Activated naive CD4-positive, alpha-beta T cell treated with anti-CD3 and anti-CD28 coated beads, Interleukin-2, amount 50 U/mL, for 24 hours (primary cell): ENCODE data around the gene AGBL1.

Experiments used
- H3K27ac Mint-ChIP-seq: one replicate; pipeline ENCODE4 v1.8.0; 2021; ENCODE audit warnings: mild to moderate bottlenecking, mixed read lengths
- H3K27me3 Mint-ChIP-seq: one replicate; pipeline ENCODE4 v1.8.0; 2021; ENCODE audit warnings: mixed read lengths
- H3K36me3 Mint-ChIP-seq: one replicate; pipeline ENCODE4 v1.8.0; 2021; ENCODE audit warnings: mixed read lengths
- H3K4me1 Mint-ChIP-seq: one replicate; pipeline ENCODE4 v1.8.0; 2021; ENCODE audit warnings: mixed read lengths
- H3K4me3 Mint-ChIP-seq: one replicate; pipeline ENCODE4 v1.8.0; 2021; ENCODE audit warnings: mild to moderate bottlenecking, mixed read lengths
- H3K9me3 Mint-ChIP-seq: one replicate; pipeline ENCODE4 v1.8.0; 2021; ENCODE audit warnings: mixed read lengths

The AGBL1 gene

DNA sequence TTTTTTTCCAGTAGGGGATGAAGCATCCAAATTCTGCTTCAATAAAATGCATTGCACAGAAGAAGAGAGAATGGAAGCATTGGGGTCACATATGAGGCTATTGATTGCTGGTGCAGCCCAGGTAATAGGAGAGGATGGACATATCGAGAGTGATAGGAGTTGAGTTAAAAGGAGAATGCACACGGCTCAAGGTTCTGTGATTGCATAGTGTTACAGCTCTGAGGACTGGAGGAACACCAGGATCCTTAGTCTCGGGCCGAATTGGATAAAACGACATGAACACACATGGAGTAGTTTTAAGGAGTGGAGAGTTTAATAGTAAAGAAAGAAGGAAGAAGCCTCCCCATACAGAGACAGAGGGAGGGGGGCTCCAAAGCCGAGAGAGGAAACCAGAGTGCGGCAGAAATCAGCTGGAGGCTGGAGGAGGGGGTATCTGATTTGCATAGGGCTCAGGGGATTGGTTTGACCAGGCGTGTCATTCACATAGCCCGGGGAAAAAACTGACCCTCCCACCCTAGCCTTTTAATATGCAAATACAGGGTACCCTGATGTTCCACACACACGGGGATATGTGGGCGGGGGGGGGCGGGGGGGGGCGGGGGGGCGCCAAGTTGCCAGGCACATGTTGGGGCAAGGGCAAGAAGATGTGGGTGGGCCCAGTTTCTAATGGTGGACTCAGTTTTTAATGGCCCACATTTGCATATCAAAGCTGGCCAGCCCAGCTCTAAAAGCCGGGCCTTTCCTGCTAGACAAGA lies 156.9 kb downstream of the AGBL1 start:
- no peak overlapping the region for H3K4me3 Mint-ChIP-seq
- H3K27me3 Mint-ChIP-seq: peaks cover 24% of the 10 kb centered on the region
- no peaks in the 10 kb centered on the region for H3K36me3 Mint-ChIP-seq
- no peaks in the 10 kb centered on the region for H3K9me3 Mint-ChIP-seq
- peaks cover 3% of the 10 kb centered on the region for H3K4me1 Mint-ChIP-seq
- no peak overlapping the region for H3K27ac Mint-ChIP-seq

DNA sequence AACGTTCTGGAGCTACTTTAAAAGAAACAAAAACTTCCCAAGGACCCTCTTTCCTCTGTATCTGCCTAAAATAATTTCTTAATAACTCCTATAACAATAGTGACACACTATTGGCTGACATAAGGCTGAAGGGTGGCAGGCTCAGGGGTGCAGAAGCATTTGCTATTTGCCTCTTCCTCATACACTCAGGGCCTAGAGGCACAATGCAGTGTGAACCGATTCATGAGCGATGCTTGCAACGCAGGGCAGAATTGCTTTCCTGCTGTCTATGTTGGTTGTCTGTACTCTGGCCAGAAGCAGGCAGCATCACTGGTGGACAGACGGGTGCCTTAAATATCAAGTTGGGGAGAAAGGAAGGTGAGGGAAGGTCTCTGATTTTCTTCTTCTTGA lies 157.4 kb downstream of the AGBL1 start:
- no peak overlapping the region for H3K4me3 Mint-ChIP-seq

DNA sequence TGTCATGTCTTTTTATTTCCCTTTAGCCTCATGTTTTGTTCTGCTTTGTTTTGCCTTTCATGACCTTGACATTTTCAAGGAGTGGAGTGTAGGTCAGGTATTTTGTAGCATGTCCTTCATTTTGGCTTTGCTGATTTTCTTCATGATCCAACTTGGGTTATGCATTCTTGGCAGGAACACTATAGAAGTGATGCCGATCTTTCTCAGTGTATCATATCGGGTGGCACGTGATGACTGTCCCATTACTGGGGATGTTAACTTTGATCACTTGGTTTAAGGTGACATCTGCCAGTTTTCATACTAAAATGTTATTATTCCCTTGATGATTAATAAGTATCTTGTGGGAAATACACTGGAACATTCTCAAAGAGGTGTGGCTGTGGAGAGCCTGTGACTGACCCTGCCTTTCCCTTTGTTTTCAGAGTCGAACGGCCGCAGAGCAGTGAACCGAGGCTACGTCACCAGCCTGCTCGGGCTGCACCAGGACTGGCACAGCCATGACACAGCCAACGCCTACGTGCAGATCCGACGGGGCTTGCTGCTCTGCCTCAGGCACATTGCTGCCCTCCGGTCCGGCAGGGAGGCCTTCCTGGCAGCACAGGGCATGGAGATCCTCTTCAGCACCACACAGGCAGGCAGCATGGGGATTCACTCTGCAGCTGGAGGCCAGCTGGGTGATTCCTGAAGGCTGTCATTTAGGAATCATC lies 167.7 kb downstream of the AGBL1 start:
- Mint-ChIP-seq H3K4me3 (no peak overlapping the region), H3K27me3 (peaks cover 1% of the 10 kb centered on the region), H3K4me1 (no peaks in the 10 kb centered on the region), H3K36me3 (no peaks in the 10 kb centered on the region), H3K9me3 (no peaks in the 10 kb centered on the region), H3K27ac (no peak overlapping the region)

More for the DNA sequence above, 157.4 kb downstream of the AGBL1 start:
- H3K27ac Mint-ChIP-seq: no peak overlapping the region
- peaks cover 3% of the 10 kb centered on the region for H3K4me1 Mint-ChIP-seq
- peaks cover 20% of the 10 kb centered on the region for H3K27me3 Mint-ChIP-seq
- no peaks in the 10 kb centered on the region for H3K9me3 Mint-ChIP-seq
- H3K36me3 Mint-ChIP-seq: no peaks in the 10 kb centered on the region

DNA sequence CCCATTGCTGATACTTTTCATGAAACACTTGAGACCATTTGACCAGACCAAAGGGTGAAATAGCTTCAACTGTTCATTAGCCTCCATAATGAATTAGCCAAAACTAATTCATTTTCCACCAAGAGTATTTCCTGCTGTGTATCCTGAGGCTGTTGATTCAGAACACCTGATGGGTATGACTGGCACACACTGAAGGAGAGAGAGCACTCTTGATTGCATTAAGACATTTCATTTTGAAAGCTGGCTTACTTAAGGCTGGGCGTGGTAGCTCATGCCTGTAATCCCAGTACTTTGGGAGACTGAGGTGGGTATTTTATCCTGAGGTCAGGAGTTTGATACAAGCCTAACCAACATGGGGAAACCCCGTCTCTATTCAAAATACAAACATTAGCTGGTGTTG lies 175.6 kb downstream of the AGBL1 start:
- Mint-ChIP-seq H3K36me3 (no peaks in the 10 kb centered on the region), H3K4me3 (no peak overlapping the region), H3K27me3 (peaks cover 1% of the 10 kb centered on the region), H3K4me1 (no peaks in the 10 kb centered on the region), H3K9me3 (no peaks in the 10 kb centered on the region), H3K27ac (no peak overlapping the region)

DNA sequence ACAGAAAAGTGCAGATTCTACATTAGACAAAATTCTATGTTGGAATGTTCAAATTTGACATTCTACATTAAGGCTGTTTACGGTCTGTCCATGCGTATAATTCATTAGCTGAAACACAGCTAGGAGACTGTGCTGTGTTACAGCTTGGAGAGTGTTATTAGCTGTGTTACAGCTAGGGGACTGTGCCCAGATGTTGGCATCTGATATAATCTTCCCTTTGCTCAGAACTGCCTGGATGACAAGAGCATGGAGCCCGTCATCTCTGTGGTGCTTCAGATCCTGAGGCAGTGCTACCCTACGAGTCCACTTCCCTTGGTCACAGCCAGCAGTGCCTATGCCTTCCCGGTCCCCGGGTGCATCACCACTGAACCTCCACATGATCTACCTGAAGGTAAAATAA lies 177.0 kb downstream of the AGBL1 start:
- no peaks in the 10 kb centered on the region for H3K36me3 Mint-ChIP-seq
- no peaks in the 10 kb centered on the region for H3K9me3 Mint-ChIP-seq
- H3K27ac Mint-ChIP-seq: no peak overlapping the region
- no peaks in the 10 kb centered on the region for H3K4me1 Mint-ChIP-seq
- H3K27me3 Mint-ChIP-seq: peaks cover 1% of the 10 kb centered on the region
- no peak overlapping the region for H3K4me3 Mint-ChIP-seq

DNA sequence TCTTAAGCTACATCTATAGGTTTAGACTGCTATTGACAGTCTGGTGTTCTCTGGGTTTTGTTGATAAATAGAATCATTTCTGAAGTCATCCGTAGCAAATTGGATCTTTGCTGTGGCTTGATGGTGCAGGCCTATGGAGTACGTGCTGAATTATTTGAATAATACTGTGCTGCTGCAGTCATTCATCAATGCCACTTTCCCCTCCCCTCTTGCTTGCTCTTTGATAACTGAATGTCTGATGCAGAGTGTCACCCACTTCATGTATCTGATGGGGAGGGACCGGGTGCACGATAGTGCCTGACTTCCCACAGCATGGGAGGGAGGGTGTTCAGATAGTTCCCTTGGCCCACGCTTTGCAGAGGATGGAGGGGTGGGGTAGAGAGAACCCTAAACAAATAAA lies 179.9 kb downstream of the AGBL1 start:
- Mint-ChIP-seq H3K9me3 (no peaks in the 10 kb centered on the region), H3K4me3 (no peak overlapping the region), H3K27me3 (peaks cover 1% of the 10 kb centered on the region), H3K36me3 (no peaks in the 10 kb centered on the region), H3K4me1 (no peaks in the 10 kb centered on the region), H3K27ac (no peak overlapping the region)

DNA sequence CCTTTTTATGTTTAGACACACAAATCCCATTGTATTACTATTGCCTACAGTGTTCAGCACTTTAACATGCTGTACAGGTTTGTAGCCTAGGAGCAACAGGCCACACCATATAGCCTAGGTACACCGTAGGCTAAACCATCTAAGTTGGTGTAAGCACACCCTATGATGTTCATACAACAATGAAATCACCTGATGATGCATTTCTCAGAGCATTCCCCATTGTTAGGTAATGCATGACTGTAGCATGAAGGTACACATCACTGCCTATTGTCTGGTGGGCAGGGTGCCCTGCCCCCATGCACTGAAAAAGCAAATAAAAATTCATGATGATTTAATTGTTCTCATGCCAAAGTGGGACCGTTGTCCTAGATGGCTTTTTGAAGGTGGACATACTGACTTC lies 183.6 kb downstream of the AGBL1 start:
- Mint-ChIP-seq H3K4me3 (no peak overlapping the region), H3K9me3 (no peaks in the 10 kb centered on the region), H3K36me3 (no peaks in the 10 kb centered on the region), H3K27me3 (peaks cover 5% of the 10 kb centered on the region), H3K4me1 (no peaks in the 10 kb centered on the region), H3K27ac (no peak overlapping the region)

DNA sequence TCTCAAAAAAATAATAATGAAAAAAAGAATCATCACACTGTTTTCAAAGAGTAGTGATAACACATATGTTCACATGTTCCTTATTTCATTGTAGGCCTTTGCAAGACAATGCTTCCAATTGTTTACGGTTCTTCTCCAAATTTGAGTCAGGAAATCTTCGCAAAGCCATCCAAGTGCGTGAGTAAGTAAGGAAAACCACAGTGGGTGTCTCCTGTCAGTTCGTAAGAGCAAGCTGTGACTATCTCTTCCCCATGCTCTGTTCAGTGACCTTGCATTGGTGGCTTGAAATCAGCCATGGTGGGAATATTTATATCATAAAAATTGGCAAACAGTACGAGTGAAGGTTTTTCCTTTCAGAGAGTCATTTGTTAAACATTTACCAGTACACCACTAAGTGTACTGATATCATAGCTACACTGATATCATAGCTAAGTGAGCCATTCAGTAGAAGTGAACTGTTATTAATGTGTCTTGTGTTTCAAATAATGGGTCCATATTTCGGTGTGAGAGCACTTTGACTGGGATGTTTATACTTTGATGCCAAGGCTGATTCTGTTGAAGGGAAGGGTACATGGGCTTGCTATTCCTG lies 187.3 kb downstream of the AGBL1 start:
- Mint-ChIP-seq H3K36me3 (no peaks in the 10 kb centered on the region), H3K4me1 (no peaks in the 10 kb centered on the region), H3K4me3 (no peak overlapping the region), H3K9me3 (no peaks in the 10 kb centered on the region), H3K27ac (no peak overlapping the region), H3K27me3 (peaks cover 14% of the 10 kb centered on the region)

DNA sequence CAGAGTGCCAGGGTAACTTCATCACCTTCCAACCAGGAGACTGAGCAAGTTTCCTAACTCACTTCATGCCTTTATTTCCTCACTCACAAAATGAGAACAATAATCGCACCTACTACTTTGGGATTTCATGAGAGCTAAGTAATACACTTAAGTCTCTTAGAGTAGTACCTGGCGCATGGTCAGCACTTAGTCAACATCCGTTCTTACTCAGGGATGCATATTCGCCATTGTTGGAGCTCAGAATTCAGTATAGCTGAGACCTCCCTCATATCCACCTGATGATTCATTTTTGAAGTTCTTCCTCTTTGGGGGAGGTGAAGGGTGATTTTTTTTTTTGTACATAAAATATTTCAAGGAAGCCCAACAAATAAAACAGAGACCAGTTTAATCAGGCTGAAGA lies 188.2 kb downstream of the AGBL1 start:
- no peak overlapping the region for H3K4me3 Mint-ChIP-seq
- no peaks in the 10 kb centered on the region for H3K36me3 Mint-ChIP-seq
- H3K27me3 Mint-ChIP-seq: peaks cover 16% of the 10 kb centered on the region
- no peaks in the 10 kb centered on the region for H3K9me3 Mint-ChIP-seq
- no peaks in the 10 kb centered on the region for H3K4me1 Mint-ChIP-seq
- no peak overlapping the region for H3K27ac Mint-ChIP-seq

DNA sequence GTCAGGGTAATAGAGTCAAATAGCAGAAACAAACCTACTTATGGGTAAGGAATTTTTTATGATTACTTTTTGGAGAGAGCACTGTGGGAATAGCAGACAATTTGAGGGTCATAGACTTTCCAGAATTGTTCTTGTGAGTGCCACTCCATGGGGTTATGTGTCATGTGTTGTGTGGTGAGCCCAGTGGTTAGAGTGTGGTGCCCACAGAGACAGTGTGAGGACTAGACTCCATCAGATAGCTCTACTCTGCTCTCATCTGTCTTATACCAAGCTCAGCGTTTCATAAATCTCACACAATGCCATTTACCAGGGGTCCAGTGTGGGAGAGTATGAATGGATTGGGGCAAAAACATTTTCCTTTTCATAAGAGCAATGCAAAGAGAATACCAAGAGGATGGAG lies 188.9 kb downstream of the AGBL1 start:
- Mint-ChIP-seq H3K27ac (no peak overlapping the region), H3K27me3 (peaks cover 16% of the 10 kb centered on the region), H3K36me3 (no peaks in the 10 kb centered on the region), H3K4me1 (no peaks in the 10 kb centered on the region), H3K4me3 (no peak overlapping the region), H3K9me3 (no peaks in the 10 kb centered on the region)

DNA sequence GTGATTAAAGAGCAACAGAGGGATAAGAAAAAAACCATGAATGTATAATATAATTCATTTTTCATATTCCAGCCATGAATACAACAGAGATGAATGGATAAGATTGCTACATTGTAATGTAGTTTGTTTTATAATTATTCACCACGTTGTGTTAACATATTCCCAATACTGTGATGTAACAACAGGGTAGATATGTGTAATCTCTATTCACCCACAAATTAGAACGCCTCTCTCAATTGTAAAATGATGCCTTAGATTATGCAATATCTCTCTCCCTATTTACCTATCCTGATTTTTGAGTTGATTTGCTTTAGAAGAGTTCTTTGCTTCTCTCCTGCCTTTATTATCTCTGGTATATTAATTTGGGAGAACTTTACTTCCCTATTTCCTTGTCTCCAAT lies 193.6 kb downstream of the AGBL1 start:
- Mint-ChIP-seq H3K27me3 (peaks cover 13% of the 10 kb centered on the region), H3K4me3 (no peak overlapping the region), H3K27ac (no peak overlapping the region), H3K4me1 (no peaks in the 10 kb centered on the region), H3K36me3 (no peaks in the 10 kb centered on the region), H3K9me3 (no peaks in the 10 kb centered on the region)

DNA sequence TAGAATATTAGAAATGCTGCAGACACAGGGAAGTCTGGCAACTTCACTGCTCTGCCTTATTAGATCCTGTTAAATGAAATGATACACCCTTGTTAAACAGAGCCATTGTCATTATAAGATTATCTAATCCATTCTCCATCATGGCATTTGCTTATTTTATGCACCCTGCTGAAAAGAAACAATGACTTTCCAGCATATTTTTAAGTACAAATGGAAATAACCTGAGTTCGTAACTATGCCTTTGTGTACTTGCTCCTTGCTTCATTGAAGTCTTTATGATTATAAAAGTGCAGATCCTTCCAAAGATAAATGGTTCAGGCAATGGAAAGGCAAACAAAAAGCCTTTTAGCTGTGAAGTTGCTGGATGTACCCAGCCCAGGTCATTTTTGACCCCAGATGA lies 195.7 kb downstream of the AGBL1 start:
- Mint-ChIP-seq H3K4me1 (no peaks in the 10 kb centered on the region), H3K27me3 (peaks cover 10% of the 10 kb centered on the region), H3K9me3 (no peaks in the 10 kb centered on the region), H3K27ac (no peak overlapping the region), H3K4me3 (no peak overlapping the region), H3K36me3 (no peaks in the 10 kb centered on the region)

DNA sequence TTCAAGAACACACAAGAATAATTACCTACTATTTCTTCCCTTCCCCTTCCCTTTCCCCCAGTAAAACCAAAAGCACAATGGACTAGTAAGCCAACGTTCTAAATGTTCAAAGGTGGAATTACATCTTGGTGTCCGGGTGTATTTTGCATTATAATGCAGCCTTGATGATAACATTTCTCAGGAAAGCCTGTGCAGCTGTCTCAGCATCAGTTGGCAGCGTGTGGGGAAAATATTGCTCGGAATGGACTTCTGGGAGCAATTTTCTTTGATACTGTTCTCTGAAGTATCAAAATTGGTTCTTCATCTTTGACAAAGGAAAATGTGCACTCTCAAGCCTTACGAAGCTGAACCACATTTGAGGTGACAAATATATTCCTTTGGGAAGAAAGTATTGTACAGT lies 198.9 kb downstream of the AGBL1 start:
- no peaks in the 10 kb centered on the region for H3K4me1 Mint-ChIP-seq
- no peaks in the 10 kb centered on the region for H3K9me3 Mint-ChIP-seq
- H3K4me3 Mint-ChIP-seq: no peak overlapping the region
- H3K27ac Mint-ChIP-seq: no peak overlapping the region
- H3K27me3 Mint-ChIP-seq: peaks cover 3% of the 10 kb centered on the region
- H3K36me3 Mint-ChIP-seq: no peaks in the 10 kb centered on the region

DNA sequence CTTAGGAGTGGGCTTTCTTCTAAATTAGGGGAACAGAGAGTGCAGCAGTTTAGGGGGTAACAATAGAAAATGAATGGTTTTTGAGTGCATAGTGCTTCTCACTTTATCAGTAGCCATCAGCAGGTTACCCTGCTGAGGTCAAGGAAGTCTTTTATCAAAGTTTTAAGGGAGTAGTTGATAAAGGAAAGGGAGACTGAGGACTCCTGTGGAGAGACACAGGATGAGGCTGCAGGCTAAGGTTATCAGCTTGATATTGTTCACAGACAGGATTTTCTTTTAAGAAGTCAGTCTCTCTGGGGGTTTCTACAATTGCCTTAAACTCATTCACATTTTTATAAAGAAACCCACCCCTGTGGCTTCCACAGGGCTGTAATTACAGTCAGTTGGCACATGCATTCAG lies 205.0 kb downstream of the AGBL1 start:
- Mint-ChIP-seq H3K4me1 (no peaks in the 10 kb centered on the region), H3K27me3 (peaks cover 6% of the 10 kb centered on the region), H3K9me3 (no peaks in the 10 kb centered on the region), H3K27ac (no peak overlapping the region), H3K36me3 (no peaks in the 10 kb centered on the region), H3K4me3 (no peak overlapping the region)

DNA sequence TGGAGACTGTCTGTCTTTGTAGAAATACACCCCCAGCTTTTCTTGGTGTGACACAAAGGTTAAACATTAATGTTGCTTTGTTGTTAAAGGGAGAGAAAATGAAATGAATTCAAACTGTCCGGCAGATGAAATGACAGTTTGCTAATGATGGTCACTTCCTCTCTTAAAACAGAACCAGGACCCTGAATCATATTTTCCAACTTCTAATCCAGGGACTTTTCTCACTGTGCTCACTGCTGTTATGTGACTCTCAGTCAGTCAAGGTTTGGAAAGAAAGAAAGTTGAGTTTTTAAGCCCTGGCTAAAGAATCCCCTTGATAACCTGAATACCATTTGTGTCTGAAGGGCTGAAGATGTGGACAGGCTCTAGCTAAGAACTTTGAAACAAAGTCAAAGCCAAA lies 215.8 kb downstream of the AGBL1 start:
- Mint-ChIP-seq H3K9me3 (no peaks in the 10 kb centered on the region), H3K4me1 (no peaks in the 10 kb centered on the region), H3K27ac (no peak overlapping the region), H3K36me3 (no peaks in the 10 kb centered on the region), H3K4me3 (no peak overlapping the region), H3K27me3 (peaks cover 11% of the 10 kb centered on the region)

DNA sequence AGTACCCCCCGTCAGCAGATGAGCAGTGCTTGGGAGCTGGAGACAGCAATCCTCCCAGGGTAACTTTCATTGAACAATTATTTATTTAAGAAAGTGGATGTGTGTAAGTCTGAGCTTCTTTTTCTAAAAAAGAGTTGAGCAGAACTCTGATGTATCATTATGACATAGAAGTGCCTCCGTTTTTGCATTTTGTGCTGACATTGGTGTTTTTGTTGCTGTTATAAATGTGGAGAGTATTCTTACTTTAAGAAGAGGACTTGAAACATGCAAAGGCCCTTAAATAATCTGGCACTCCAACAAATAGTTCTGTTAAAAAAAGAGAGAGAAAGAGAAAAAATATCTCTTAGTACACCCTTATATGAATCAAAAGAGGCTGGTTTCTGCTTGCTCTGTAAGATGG lies 217.1 kb downstream of the AGBL1 start:
- Mint-ChIP-seq H3K36me3 (no peaks in the 10 kb centered on the region), H3K4me1 (no peaks in the 10 kb centered on the region), H3K27ac (no peak overlapping the region), H3K27me3 (peaks cover 6% of the 10 kb centered on the region), H3K9me3 (no peaks in the 10 kb centered on the region), H3K4me3 (no peak overlapping the region)
